AG04450 (cell line): ENCODE results near the gene TPSB2. TPM values are rescaled to one million over a fixed set of nuclear protein-coding genes. Genes with fewer than 3 reads are reported as not detected.

ENCODE experiments used
- CTCF ChIA-PET: fragments of 300-600, 350-600 bp; formaldehyde crosslinking; extraction: SDS; loops from one replicate; lab custom pipeline; 2022; ENCODE audit warnings: antibody characterized with exemption, inconsistent platforms; lab: Charles Lee
- POLR2A ChIA-PET: fragments of 350-600 bp; formaldehyde crosslinking; extraction: SDS; loops from one replicate; lab custom pipeline; 2021; ENCODE audit warnings: antibody characterized with exemption, inconsistent platforms; lab: Yijun Ruan, JAX
- DNase-seq: peaks from one replicate; pipeline ENCODE4 v3.0.0-alpha.2; 2011; ENCODE audit warnings: low read depth, low spot score
- H3K27ac ChIP-seq: one replicate; pipeline ENCODE4 v1.5.1; 2012; ENCODE audit warnings: low read depth, low read length, control low read depth
- H3K27me3 ChIP-seq: one replicate; pipeline ENCODE4 v1.6.0; 2012; ENCODE audit warnings: low read length; ENCODE audit not compliant: control insufficient read depth, insufficient read depth
- H3K4me3 ChIP-seq: 2 replicates; pipeline ENCODE4 v1.5.1; 2011; ENCODE audit warnings: mild to moderate bottlenecking, low read depth, low read length, control low read depth
- H3K9me3 ChIP-seq: 2 replicates; pipeline ENCODE4 v1.5.1; 2012; ENCODE audit warnings: low read length; ENCODE audit not compliant: control insufficient read depth, insufficient read depth
- polyA plus RNA-seq: library from polyadenylated mRNA; depleted of rRNA; stranded (reverse); fragments of >200 nt; gene quantifications from 2 replicates; pipeline ENCODE4 v1.2.3, GENCODE V29; 2011
- TF ChIP-seq, protein P1 (sequence below): IDR thresholded peaks from 2 replicates; pipeline ENCODE4 v1.5.1; 2011; ENCODE audit warnings: low read depth, low read length, control low read depth, inconsistent platforms

Gene TPSB2
- polyA plus RNA-seq, 1 experiment, result not detected

DNA sequence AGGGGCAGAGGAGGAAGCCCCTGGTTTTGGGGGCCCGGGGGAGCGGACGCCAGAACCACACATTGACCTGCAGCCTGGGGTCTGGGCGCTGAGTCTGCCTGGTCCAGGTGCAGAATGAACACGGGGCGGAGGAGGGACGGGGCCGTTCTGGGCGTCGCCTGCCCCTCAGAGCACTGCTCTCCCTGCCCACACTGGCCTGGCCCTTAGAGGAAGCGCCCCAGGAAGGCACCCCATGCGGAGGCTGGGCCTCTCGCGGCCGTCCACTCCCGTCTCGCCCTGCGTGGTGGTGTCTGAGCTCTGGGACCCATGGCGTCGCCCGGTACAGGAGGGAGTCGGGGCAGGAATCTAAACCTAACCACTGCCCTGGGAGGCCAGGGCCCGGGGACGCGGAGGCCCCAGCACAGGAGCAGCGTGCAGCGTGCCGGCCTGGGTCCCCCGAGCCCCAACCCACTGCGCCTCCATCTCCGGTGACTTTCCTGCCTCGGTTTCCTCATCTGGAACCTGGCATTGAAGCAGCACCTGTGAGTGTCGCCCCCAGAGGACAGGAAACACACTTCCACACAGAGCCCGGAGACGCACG is 30.2 kb upstream of the TPSB2 start:
- Histone ChIP-seq H3K9me3 (peaks cover 10% of the 10 kb centered on the region; the same call in 1 of the 2 replicates), H3K27ac (no peak overlapping the region), H3K4me3 (no peak overlapping the region), H3K27me3 (peaks cover 40% of the 10 kb centered on the region)
- POLR2A ChIA-PET, result no interaction called here
- TF ChIP-seq, protein P1, sequence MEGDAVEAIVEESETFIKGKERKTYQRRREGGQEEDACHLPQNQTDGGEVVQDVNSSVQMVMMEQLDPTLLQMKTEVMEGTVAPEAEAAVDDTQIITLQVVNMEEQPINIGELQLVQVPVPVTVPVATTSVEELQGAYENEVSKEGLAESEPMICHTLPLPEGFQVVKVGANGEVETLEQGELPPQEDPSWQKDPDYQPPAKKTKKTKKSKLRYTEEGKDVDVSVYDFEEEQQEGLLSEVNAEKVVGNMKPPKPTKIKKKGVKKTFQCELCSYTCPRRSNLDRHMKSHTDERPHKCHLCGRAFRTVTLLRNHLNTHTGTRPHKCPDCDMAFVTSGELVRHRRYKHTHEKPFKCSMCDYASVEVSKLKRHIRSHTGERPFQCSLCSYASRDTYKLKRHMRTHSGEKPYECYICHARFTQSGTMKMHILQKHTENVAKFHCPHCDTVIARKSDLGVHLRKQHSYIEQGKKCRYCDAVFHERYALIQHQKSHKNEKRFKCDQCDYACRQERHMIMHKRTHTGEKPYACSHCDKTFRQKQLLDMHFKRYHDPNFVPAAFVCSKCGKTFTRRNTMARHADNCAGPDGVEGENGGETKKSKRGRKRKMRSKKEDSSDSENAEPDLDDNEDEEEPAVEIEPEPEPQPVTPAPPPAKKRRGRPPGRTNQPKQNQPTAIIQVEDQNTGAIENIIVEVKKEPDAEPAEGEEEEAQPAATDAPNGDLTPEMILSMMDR, result no peak
- CTCF ChIA-PET, result no interaction called here
- DNase-seq, result no peak

DNA sequence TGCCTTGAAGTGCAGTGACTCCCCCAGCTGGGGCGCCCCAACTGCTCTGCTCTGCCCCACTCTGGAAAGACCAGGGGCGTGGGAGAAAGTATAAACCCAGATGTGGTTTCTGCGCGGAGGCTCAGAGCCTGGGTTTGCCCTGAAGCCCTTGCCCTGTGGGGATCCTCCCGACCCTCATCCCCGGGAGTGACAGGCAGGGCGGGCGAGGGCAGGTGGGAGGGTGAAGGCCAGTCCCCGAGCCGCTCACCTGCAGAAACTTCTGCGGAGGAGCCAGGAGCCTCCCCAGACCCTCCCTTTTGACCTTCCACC is 29.7 kb upstream of the TPSB2 start:
- no peak overlapping the region for H3K4me3 ChIP-seq
- peaks cover 40% of the 10 kb centered on the region for H3K27me3 ChIP-seq
- CTCF ChIA-PET, result no interaction called here
- no peak overlapping the region for H3K27ac ChIP-seq
- POLR2A ChIA-PET, result no interaction called here
- peaks cover 9% of the 10 kb centered on the region; the same call in 1 of the 2 replicates for H3K9me3 ChIP-seq
- TF ChIP-seq, protein P1, result no peak
- DNase-seq, result no peak

DNA sequence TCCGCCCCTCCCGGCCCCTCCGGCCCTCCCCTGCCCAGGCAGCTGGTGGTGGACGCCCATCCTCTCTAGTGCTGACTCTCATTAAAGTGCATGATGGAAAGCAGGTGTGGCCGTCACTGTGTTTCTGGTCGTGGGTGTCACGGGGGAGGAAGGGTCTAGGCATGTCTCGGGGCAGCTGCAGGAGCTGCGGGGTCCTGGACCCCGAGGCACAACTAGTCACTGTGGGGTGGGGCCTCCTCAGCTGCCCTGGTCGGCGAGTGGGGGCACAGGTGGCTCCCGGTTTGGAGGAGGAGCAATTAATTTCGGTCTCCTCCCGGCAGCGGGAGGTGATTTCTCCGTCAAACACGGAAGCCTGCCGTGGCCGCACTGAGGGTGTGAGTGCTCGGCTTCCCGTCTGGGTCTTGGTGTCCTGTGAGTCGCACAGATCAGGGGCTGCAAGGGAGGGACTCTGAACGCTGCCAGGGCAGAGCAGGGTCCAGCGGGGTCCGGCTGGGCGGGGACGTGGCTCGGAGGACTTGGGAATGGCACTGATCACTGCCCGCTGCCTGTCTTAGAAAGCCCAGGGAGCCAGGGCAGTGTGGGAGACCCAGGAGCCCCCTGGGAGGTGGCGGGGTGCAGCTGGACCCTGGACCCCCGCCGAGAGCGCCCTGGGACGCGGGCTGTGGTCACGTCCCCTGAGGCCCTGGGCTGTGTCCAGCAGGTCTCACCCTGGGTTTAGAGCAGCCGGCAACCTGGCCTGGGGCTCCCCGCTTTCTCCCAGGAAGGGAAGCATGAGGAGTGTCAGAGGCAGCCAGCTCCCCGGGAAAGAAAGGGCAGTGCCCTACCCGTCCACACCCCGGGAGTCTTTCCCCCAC is 29.1 kb upstream of the TPSB2 start:
- Histone ChIP-seq H3K27me3 (peaks cover 40% of the 10 kb centered on the region), H3K9me3 (peaks cover 5% of the 10 kb centered on the region; the same call in 1 of the 2 replicates), H3K4me3 (no peak overlapping the region), H3K27ac (no peak overlapping the region)
- ChIA-PET POLR2A (no interaction called here), CTCF (no interaction called here)
- DNase-seq, result no peak
- TF ChIP-seq, protein P1, result no peak

DNA sequence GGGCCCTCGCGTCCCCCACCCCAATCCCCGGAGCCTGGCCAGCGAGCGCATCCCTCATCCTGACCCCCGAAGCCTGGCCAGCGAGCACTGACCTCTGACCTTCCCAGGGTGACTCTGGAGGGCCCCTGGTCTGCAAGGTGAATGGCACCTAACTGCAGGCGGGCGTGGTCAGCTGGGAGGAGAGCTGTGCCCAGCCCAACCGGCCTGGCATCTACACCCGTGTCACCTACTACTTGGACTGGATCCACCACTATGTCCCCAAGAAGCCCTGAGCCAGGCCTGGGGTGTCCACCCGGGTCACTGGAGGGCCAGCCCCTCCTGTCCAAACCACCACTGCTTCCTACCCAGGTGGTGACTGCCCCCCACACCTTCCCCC is 28.2 kb upstream of the TPSB2 start:
- ChIA-PET CTCF (no interaction called here), POLR2A (no interaction called here)
- DNase-seq, result no peak
- Histone ChIP-seq H3K9me3 (no peaks in the 10 kb centered on the region; the same call in 1 of the 2 replicates), H3K4me3 (no peak overlapping the region), H3K27ac (no peak overlapping the region), H3K27me3 (peaks cover 39% of the 10 kb centered on the region)
- TF ChIP-seq, protein P1, result no peak

DNA sequence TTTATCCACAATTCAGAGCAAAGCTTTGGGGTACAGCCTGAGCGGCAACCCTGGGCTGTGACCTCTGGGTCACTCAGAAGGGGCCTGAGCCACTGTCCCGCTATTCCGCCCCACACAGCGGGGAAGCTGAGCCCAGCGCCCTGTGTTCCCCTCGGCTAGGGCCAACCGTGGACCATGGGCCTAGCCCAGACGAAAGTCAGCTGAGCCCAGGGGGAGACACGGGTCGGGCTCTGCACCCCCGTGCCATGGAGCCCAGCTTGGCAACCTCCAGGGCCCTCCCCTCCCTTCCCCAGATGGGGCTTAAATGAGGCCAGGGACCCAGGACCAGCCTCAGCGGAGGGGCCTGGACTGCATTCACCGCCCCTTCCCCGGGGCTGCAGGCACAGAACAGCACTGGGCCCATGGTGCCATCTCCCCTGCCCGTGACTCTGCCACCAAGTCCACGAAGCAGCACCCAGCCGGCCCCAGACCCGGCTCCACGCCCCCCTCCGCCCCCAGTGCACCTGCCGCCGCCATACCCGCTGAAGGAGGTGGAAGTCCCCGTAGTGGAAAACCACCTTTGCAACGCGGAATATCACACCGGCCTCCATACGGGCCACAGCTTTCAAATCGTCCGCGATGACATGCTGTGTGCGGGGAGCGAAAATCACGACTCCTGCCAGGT is 27.7 kb upstream of the TPSB2 start:
- no peak overlapping the region for H3K4me3 ChIP-seq
- H3K9me3 ChIP-seq, result no peaks in the 10 kb centered on the region; the same call in 1 of the 2 replicates
- no peak overlapping the region for H3K27ac ChIP-seq
- TF ChIP-seq, protein P1, result no peak
- CTCF ChIA-PET, result no interaction called here
- DNase-seq, result no peak
- H3K27me3 ChIP-seq, result peaks cover 37% of the 10 kb centered on the region
- POLR2A ChIA-PET, result no interaction called here
